ENCODE results near the gene GNAT3. TPM values are rescaled to one million over a fixed set of nuclear protein-coding genes. Genes with fewer than 3 reads are reported as not detected.

GNAT3 gene
- total RNA-seq, 1 donor from 2014 or later, result 1.2 TPM

DNA sequence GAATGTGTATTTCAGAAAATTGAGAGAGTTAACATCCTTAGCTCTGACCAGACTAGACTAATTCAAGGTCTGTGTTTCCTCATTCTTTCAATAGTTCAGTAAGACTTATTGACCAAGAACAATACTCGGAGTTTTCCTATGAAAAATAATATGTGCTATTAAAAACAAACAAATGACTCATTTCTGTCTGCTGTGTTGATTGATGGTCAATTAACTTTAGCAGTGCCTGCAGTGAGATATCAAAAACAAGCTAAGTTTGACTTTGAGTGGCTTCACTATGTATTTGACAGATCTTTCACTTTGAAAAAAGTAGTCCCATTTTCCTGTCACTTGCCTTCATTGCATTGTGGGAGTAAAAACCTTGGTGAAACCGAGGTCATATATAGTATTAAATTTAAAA, 91.0 kb downstream of the GNAT3 start:
- DNase-seq (ENCODE audit: low spot score), result no peak

DNA sequence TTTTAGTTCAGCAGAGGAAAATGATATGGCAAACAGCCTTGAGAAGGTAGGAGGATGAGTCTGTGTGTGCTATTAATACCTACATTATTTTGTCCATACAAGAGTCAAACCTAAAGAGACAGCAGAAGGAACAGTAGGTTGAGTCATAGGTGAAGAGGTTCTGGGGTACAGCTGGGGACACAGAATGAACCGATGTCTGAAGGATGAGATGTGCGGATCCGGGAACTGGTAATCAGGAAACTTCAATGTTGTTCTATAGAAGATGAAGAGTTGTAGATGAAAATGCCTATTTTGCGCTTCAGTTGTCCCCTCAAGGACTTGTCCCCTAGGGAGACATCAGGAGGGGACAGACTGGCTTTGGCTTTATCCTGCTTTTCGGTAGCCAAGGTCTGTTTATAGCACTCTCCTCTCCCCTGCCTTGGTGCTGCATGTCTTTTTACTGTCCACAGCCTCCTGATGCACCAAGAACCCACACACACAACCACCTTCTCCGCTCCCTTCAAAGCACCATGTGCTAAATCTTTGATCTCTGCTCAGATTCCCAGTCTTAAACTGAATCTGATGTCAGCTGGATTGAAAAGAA, 94.6 kb downstream of the GNAT3 start:
- no peak for DNase-seq (ENCODE audit: low spot score)

DNA sequence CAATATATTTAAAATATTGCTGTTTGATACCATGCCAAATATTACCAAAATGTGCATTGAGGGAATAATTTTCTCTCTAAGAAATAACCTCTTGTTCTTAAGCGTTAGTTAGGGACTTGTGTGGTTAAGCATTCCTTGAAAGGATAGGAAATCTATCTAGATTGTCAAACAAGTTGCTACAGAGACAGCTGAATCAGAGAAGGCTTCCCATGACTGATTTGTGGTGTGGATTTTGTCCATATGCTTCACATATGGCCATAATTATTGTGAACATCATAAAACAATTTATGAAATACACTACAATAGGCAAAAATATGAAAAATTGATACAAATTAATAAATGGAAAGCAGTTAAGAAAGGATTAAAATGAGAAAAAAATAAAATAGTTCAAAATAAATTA, 96.3 kb downstream of the GNAT3 start:
- DNase-seq (ENCODE audit: low spot score), result no peak

GRCh38 chr7:80415114-80415513, 96.8 kb downstream of the GNAT3 start:
- no peak for DNase-seq (ENCODE audit: low spot score)

DNA sequence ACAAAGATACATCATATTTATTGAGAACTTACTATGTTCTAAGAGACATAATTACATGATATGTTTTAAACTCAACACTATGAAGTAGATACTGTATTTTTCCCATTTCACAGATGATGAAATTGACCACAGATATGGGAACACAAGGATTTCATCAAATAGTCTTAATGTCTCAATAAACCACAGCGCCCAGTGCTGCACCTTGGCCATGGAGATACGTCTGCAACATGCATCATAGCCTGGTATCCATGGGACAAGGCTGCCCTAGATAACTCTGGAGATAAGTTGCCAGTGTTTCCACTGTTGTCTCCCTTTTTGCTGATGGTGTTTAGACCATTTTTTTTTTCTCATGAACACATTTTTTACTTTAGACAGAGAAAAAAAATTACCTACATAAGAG, 97.5 kb downstream of the GNAT3 start:
- no peak for DNase-seq (ENCODE audit: low spot score)

DNA sequence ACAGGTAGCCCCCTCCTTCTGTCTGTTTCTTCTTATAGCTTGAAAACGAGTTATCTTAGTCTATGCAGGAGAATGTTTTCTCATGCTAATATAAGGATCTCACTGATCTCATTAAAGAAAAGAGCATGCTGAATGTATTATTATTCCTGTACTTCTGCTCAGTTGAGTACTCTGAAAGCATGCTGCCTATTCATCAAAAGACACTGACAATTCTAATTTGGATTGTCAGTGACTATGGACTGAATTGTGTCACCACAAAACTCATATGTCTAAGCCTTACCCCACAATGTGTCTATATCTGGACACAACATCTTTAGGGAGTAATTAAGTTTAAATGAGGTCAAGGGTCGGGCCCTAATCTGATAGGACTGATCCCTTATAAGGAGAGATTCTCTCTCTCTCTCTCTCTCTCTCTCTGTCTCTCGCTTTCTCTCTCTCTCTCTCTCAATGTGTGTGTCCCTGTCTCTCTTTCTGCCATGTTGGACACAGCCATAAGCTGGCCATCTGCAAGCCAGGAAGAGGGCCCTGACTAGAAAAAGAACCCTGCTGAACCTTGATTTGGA, 98.4 kb downstream of the GNAT3 start:
- no peak for DNase-seq (ENCODE audit: low spot score)

DNA sequence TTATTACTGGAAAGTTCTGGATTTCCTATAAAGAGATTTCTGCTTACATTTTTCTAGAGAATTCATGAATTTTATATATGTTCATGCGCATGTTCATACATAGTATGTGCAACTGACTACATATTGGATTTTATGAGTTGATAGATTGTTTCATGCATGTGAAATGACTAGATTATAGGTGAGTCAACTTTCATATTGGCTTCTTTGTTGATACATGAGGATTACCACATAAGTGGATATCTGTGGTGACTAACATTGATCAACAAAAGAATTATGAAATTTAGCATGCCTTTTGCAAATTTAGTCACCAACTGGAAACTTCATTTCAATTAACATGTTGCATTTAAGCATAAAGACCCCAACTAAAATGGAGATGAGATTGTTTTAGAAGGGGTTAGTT, 99.0 kb downstream of the GNAT3 start:
- DNase-seq (ENCODE audit: low spot score), result no peak

GRCh38 chr7:80411621-80412020, 100.2 kb downstream of the GNAT3 start:
- DNase-seq (ENCODE audit: low spot score), result no peak

DNA sequence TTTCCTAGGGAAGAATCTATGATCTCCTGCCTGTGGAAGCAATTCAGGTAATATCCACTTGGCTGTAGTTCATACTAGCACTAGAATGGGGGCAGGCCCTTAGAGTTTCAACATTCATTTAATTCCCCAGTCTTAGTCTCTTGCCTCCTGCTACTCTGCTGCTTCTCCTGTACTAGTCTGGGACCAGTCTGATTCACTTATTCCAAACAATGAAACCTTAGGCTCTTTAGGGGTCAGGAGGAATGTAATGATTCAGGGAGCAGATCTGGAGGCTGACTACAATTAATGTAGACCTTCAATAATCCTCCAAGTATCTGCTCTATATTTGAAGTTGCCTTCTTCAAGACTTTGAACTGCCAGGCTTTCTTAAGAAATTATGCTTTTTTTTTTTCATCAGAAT, 101.8 kb downstream of the GNAT3 start:
- DNase-seq (ENCODE audit: low spot score), result no peak

Other genes starting within 250 kb of the GNAT3 start
- gene CD36, start 126.6 kb upstream of the GNAT3 start, total RNA-seq, result 35.8 TPM

Data from mucosa of gallbladder (tissue), 1 donor.